Measurements from ENCODE around the gene DDX41.

Gene DDX41

GRCh38 chr5:177468685-177469628, 47.8 kb downstream of the DDX41 start:
- no peak for DNase-seq (ENCODE audit: low read depth in 2 of 2)

GRCh38 chr5:177468329-177468684, 48.5 kb downstream of the DDX41 start:
- DNase-seq (ENCODE audit: low read depth in 2 of 2), result no peak

GRCh38 chr5:177467436-177467835, 49.3 kb downstream of the DDX41 start:
- DNase-seq (ENCODE audit: low read depth in 2 of 2), result no peak

GRCh38 chr5:177466861-177467260, 49.9 kb downstream of the DDX41 start:
- DNase-seq (ENCODE audit: low read depth in 2 of 2), result no peak

- DNase-seq (ENCODE audit: low read depth in 2 of 2), result no peak
Observed at GRCh38 chr5:177465044-177465443, 51.7 kb downstream of the DDX41 start.

GRCh38 chr5:177462021-177462670, 54.6 kb downstream of the DDX41 start:
- no peak for DNase-seq (ENCODE audit: low read depth in 2 of 2)
